Stimulated activated CD8-positive, alpha-beta memory T cell treated with anti-CD3 and anti-CD28 coated beads, Interleukin-4, amount 100 ng/mL, for 4 hours (primary cell): ENCODE data around the gene PRKCZ.

Experiments
- DNase-seq, 2 donors: peaks; one replicate each; pipeline ENCODE4 v3.0.0-alpha.2; 2020; ENCODE audit warnings: low read depth in 2 of 2, low spot score in 1 of 2

Gene PRKCZ

DNA sequence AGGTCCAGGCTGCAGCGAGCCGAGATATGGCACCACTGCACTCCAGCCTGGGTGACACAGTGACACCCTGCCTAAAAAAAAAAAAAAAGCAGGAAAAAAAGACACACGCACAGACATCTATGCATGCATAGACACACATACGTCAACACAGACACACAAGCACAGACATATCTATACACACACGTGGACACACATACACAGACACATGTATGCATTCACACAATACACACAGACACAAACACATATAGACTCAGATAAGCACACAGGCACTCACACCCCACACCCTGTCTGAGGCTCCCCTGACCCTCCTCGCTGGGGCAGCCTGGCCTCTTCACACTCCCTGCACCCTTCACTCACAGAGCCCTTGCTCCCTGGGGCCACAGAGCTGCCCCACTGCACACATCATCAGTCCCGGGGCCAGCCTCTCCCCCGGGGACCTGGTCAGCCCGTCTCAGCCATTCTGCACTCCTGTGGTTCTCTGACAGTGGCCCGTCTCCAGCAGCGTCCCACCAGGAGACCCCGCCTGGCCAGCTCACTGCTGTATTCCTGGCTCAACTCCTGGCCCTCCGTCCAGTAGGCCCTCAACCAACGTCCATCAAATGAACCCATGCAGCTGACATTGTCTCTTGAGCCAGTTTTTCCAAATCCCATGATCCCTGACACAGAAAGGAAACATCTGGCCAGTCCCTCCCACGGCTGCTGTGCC lies 4.6 kb upstream of the PRKCZ start:
- DNase-seq = no peak

- no peak for DNase-seq
Observed at GRCh38 chr1:2046174-2046917, 3.9 kb upstream of the PRKCZ start.

GRCh38 chr1:2046953-2047748 lies 3.1 kb upstream of the PRKCZ start:
- DNase-seq = no peak

DNA sequence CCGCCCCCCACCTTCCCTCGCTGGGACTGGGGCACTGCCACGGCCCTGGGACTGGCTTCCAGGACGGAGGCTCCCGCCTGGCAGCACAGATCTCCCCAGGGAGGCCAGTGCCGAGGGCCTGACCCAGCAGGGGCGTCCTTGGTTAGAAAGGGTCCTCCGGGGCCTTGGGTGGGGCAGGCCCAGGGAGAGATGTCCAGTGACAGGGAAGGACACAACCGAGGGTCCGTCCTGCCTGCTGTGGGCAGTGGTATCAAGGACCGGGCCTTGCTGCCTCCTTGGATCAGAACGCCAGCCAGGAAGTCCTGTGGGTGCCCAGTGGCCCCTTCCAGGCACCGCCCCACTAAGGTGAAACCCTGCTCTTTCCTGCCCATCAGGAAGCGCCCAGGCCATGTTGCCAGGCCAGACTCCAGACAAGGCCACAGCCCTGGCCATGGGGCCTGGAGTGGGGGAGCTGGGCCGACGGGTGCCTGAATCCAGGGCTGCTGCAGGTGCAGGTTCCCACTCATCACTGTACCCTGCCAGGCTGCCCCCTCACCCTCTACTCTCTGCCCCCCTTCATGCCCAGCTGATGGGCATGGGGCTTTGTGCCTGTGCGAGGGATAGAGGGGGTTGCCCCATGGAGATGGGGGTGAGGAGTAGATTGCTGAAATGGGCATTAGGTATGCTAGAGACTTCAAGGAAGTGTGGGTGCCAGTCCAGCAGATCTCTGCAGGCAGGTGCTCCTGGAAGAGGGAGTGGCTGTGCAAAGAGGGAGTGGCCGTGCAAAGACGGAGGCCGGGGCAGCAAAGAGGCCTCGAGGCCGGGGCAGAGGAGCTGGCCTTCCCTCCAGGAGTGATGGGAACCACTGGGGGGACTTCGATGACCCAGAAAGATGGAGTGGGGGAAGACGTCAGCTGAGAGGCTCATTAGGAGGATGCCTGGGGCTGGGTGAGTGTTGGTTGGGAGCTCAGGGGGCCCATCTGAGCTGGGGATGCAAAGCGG lies 2.2 kb upstream of the PRKCZ start:
- DNase-seq = no peak

DNA sequence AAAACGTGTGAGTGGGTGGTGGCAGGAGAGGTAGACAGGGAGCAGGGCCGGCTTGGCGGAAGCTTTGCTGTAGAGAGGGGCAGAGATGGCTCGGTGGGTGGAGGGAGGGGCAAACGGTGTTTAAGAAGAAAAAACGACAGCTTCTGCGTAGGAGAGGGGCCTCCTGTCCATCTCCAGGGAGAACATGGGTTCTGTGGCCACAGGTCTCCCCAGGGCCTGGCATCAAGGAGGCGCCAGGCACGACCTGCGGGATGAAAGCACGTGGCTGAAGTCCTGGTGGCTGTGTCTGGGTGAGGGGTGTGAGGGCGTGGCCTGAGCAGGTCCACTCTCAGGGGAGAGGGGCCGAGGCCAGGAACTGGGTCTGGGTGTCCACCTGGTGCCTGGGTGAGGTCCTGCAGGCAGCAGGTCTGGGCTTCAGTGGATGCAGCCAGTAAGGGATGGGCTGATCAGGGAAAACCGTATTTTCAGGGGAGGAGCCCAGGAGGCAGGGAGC lies 940 bp upstream of the PRKCZ start:
- no peak for DNase-seq

DNA sequence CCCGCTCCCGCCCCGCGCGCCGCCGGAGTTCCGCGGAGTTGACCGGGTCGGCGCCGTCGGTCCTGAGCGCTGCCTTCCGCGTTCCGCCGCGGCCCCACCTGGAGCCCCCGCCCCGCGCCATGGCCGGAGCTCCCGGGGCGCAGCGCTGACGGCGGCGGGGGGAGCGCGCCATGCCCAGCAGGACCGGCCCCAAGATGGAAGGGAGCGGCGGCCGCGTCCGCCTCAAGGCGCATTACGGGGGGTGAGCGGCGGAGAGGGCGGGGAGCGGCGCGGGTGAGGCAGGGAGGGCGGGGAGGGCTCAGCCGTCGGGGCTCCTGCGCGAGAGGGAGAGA lies 216 bp downstream of the PRKCZ start:
- no peak for DNase-seq

GRCh38 chr1:2050793-2051682 lies 827 bp downstream of the PRKCZ start:
- DNase-seq = no peak

GRCh38 chr1:2052054-2052679 lies 2.0 kb downstream of the PRKCZ start:
- no peak for DNase-seq

GRCh38 chr1:2052756-2053155 lies 2.5 kb downstream of the PRKCZ start:
- no peak for DNase-seq

GRCh38 chr1:2053217-2053616 lies 3.0 kb downstream of the PRKCZ start:
- no peak for DNase-seq

DNA sequence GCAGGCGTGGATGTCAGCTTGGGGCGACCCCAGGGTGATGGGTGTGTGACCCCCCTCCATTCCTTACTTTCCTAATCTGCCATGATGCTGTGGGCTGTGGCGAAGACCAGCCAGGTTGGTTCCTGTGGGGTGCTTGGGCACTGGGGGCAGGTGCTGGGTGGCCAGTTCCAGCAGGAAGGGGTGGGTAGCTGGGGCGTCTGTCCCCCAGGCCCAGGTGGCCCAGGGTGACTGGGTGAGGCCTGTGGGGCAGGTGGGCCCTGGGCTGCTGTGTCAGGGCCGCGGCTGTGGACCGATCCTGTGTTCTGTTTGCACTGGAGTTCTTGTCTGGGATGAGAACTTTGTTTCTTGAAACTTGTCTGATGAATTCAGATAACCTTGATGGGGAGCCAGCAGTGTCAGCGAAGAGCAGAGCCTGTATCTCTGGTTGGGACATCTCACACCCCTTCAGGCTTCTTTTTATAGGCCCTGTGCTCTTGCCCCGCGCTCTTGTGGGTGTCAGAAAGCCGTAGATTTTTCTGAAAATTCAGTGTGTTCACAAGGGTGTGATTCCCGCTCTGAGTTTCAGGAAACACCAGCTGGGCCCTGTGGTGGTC lies 3.7 kb downstream of the PRKCZ start:
- no peak for DNase-seq

- DNase-seq = no peak
Observed at GRCh38 chr1:2054560-2054959, 4.3 kb downstream of the PRKCZ start.

- no peak for DNase-seq
Observed at GRCh38 chr1:2055911-2056575, 5.8 kb downstream of the PRKCZ start.

GRCh38 chr1:2056955-2057590 lies 6.9 kb downstream of the PRKCZ start:
- no peak for DNase-seq

DNA sequence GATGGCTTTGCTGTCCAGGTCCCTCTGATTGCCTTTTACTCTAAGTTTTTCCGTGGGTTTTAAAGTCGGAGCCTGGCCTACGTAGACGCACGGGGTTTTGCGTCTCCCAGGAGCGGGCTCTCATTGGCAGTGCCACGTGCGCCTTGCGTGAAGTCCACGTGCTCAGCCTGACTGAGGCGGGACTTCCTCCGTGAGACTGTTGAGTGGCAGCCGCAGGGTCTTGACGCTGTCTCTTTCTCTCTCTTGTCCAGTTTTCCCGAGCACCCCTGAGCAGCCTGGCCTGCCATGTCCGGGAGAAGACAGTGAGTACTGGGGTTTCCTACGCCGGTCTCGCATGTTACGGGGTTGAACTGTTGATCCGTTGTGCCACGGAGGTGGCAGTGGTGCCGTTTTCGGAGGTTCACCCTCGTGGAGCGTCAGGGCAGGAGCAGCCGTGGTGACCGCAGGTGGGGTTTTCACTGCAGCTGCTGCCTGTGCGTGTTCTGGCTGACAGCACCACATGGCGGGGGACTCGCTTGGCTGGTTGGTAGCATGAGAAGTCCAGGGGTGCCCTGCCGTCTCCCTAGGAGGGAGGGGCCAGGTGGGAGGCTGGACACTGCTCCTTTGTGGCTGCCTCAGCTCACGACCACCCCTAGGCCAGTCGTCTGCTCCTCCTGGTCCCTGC lies 9.2 kb downstream of the PRKCZ start:
- no peak for DNase-seq

- DNase-seq = no peak
Observed at GRCh38 chr1:2060072-2060471, 9.9 kb downstream of the PRKCZ start.

GRCh38 chr1:2060535-2060934 lies 10.3 kb downstream of the PRKCZ start:
- DNase-seq = no peak
